Fibroblast of the aortic adventitia (primary cell): Measurements from ENCODE around the gene PRIMA1. TPM values are rescaled to one million over a fixed set of nuclear protein-coding genes. Genes with fewer than 3 reads are reported as not detected.
"Not testable (repeated sequence)": the region's sequence is repeated elsewhere in the genome, so short reads cannot be mapped to it uniquely, and the experiment has no call there.

Source experiments
- DNase-seq: peaks from one replicate; pipeline ENCODE4 v3.0.0-alpha.2; 2010; ENCODE audit warnings: low read depth
- H3K4me3 ChIP-seq: 2 replicates; pipeline ENCODE4 v1.5.1; 2011; ENCODE audit warnings: low read depth, mild to moderate bottlenecking, control low read depth, low read length, moderate library complexity
- CTCF ChIP-seq: IDR thresholded peaks from 2 replicates; pipeline ENCODE4 v1.5.1; 2011; ENCODE audit warnings: mild to moderate bottlenecking, low read length, control low read depth, inconsistent platforms; ENCODE audit not compliant: insufficient read depth
- total RNA-seq: library from RNA; depleted of rRNA; stranded (reverse); fragments of >200 nt; gene quantifications from 2 replicates; pipeline ENCODE4 v1.2.3, GENCODE V29; 2012; ENCODE audit warnings: low replicate concordance

Gene PRIMA1
- total RNA-seq, 1 donor = not detected

- DNase-seq = no peak
- no peak overlapping the region for H3K4me3 ChIP-seq
- no peak for TF ChIP-seq CTCF
These were observed 36.9 kb upstream of the PRIMA1 start for GRCh38 chr14:93825235-93825553.

- no peak overlapping the region for H3K4me3 ChIP-seq
- TF ChIP-seq CTCF = no peak
- no peak for DNase-seq
These were observed 36.4 kb upstream of the PRIMA1 start for GRCh38 chr14:93824518-93825234.

- DNase-seq = no peak
- no peak overlapping the region for H3K4me3 ChIP-seq
- no peak for TF ChIP-seq CTCF
These were observed 35.8 kb upstream of the PRIMA1 start for GRCh38 chr14:93824076-93824475.

- TF ChIP-seq CTCF = no peak
- no peak for DNase-seq
- H3K4me3 ChIP-seq = no peak overlapping the region
These were observed 32.8 kb upstream of the PRIMA1 start for GRCh38 chr14:93821051-93821450.

- TF ChIP-seq CTCF = no peak
- H3K4me3 ChIP-seq = no peak overlapping the region
- DNase-seq = no peak
These were observed 30.6 kb upstream of the PRIMA1 start for GRCh38 chr14:93818857-93819256.

GRCh38 chr14:93811676-93812075 lies 23.4 kb upstream of the PRIMA1 start:
- no peak overlapping the region for H3K4me3 ChIP-seq
- no peak for DNase-seq
- TF ChIP-seq CTCF = no peak

GRCh38 chr14:93811020-93811419 lies 22.7 kb upstream of the PRIMA1 start:
- TF ChIP-seq CTCF = no peak
- H3K4me3 ChIP-seq = no peak overlapping the region
- DNase-seq = no peak

- DNase-seq, H3K4me3 ChIP-seq: not testable (repeated sequence)
These were observed 21.5 kb upstream of the PRIMA1 start for GRCh38 chr14:93809491-93810420.
